PC-3 (cell line): ENCODE results near the gene IGFBP1.

ENCODE experiments used
- EZH2phosphoT487 ChIP-seq: fragments of 300-600 bp; sonication (generic); IDR thresholded peaks from 2 replicates; pipeline ENCODE4 v1.6.1; 2018; ENCODE audit warnings: mild to moderate bottlenecking, antibody characterized with exemption, low read length, borderline replicate concordance
- TF ChIP-seq, protein P1 (sequence below): fragments of 300-600 bp; sonication (generic); conservative IDR thresholded peaks from 2 replicates; pipeline ENCODE4 v1.5.1; 2017; ENCODE audit warnings: antibody characterized with exemption, low read depth, mild to moderate bottlenecking, low read length

GRCh38 chr7:45885264-45885882 lies 2.9 kb upstream of the IGFBP1 start:
- TF ChIP-seq EZH2phosphoT487: no peak
- TF ChIP-seq, protein P1, sequence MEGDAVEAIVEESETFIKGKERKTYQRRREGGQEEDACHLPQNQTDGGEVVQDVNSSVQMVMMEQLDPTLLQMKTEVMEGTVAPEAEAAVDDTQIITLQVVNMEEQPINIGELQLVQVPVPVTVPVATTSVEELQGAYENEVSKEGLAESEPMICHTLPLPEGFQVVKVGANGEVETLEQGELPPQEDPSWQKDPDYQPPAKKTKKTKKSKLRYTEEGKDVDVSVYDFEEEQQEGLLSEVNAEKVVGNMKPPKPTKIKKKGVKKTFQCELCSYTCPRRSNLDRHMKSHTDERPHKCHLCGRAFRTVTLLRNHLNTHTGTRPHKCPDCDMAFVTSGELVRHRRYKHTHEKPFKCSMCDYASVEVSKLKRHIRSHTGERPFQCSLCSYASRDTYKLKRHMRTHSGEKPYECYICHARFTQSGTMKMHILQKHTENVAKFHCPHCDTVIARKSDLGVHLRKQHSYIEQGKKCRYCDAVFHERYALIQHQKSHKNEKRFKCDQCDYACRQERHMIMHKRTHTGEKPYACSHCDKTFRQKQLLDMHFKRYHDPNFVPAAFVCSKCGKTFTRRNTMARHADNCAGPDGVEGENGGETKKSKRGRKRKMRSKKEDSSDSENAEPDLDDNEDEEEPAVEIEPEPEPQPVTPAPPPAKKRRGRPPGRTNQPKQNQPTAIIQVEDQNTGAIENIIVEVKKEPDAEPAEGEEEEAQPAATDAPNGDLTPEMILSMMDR: no peak
